ENCODE measurements around the gene ABCC8. TPM values are rescaled to one million over a fixed set of nuclear protein-coding genes. Genes with fewer than 3 reads are reported as not detected.

The ABCC8 gene
- total RNA-seq, 1 donor from 2014 or later = 9.8 TPM

GRCh38 chr11:17505146-17505545, 28.5 kb upstream of the ABCC8 start:
- no peak for DNase-seq

GRCh38 chr11:17504330-17505107, 27.9 kb upstream of the ABCC8 start:
- peak; percentile 66 for DNase-seq

- DNase-seq = no peak
Observed at GRCh38 chr11:17502630-17503029, 26.0 kb upstream of the ABCC8 start.

- no peak for DNase-seq
Observed at GRCh38 chr11:17500673-17501072, 24.0 kb upstream of the ABCC8 start.

GRCh38 chr11:17498475-17498874, 21.8 kb upstream of the ABCC8 start:
- no peak for DNase-seq

- DNase-seq = no peak
Observed at GRCh38 chr11:17498058-17498457, 21.4 kb upstream of the ABCC8 start.

- no peak for DNase-seq
Observed at GRCh38 chr11:17496406-17496805, 19.8 kb upstream of the ABCC8 start.

- DNase-seq = no peak
Observed at GRCh38 chr11:17494019-17494418, 17.4 kb upstream of the ABCC8 start.

GRCh38 chr11:17490938-17491337, 14.3 kb upstream of the ABCC8 start:
- no peak for DNase-seq

GRCh38 chr11:17490232-17490631, 13.6 kb upstream of the ABCC8 start:
- no peak for DNase-seq

GRCh38 chr11:17489751-17490150, 13.1 kb upstream of the ABCC8 start:
- no peak for DNase-seq

GRCh38 chr11:17488563-17488962, 11.9 kb upstream of the ABCC8 start:
- DNase-seq = no peak

GRCh38 chr11:17486646-17487045, 10.0 kb upstream of the ABCC8 start:
- no peak for DNase-seq

- no peak for DNase-seq
Observed at GRCh38 chr11:17483505-17483904, 6.9 kb upstream of the ABCC8 start.

- DNase-seq = no peak
Observed at GRCh38 chr11:17481905-17482304, 5.3 kb upstream of the ABCC8 start.

GRCh38 chr11:17479284-17480214, 2.9 kb upstream of the ABCC8 start:
- DNase-seq = peak; percentile 37

GRCh38 chr11:17478070-17478469, 1.4 kb upstream of the ABCC8 start:
- DNase-seq = no peak

GRCh38 chr11:17477361-17477760, 716 bp upstream of the ABCC8 start:
- DNase-seq = no peak

- DNase-seq = no peak
Observed at GRCh38 chr11:17477084-17477333, 364 bp upstream of the ABCC8 start.

GRCh38 chr11:17475666-17476316, 854 bp downstream of the ABCC8 start:
- DNase-seq = peak; percentile 15

GRCh38 chr11:17473071-17473744, 3.4 kb downstream of the ABCC8 start:
- DNase-seq = peak; percentile 24

- DNase-seq = no peak
Observed at GRCh38 chr11:17472467-17472866, 4.2 kb downstream of the ABCC8 start.

- no peak for DNase-seq
Observed at GRCh38 chr11:17471501-17471900, 5.1 kb downstream of the ABCC8 start.
